Measurements from ENCODE around the gene UAP1. TPM values are rescaled to one million over a fixed set of nuclear protein-coding genes. Genes with fewer than 3 reads are reported as not detected.

The UAP1 gene

DNA sequence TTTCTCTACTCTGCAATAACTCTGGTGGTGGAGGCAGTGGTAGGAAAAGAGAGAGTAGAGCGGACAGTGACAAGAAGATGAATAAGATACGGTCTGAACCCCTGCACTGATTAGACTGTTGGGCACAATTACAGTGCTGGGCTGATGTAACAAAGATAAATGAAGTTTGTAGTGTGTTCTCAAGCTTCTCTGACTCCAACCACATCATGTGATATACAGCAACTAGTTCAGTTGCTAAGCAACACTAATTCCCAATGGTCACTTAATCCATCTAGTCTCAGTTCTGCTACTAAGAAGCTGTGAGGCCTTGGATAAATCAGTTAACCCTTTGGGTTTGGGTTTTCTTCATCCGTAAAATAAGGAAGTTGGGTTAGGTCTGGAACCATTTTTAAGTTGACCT is 88.1 kb downstream of the UAP1 start:
- no peak for DNase-seq
- Histone ChIP-seq H3K79me2 (ENCODE audit: control insufficient read depth, insufficient read depth, low read length) (no peaks in the 10 kb centered on the region), H3K4ac (ENCODE audit: low read depth, low read length) (no peak overlapping the region), H3K27ac (ENCODE audit: low read depth, low read length) (no peak overlapping the region), H4K5ac (ENCODE audit: low read length) (no peak overlapping the region), H2BK120ac (ENCODE audit: low read depth, low read length) (no peak overlapping the region), H2AK5ac (ENCODE audit: low read length) (no peak overlapping the region), H2BK5ac (ENCODE audit: low read length) (no peak overlapping the region), H3K79me1 (ENCODE audit: low read length) (no peaks in the 10 kb centered on the region), H3K4me3 (ENCODE audit: low read length) (no peak overlapping the region), H3K9ac (ENCODE audit: low read length) (no peak overlapping the region), H3K36me3 (ENCODE audit: control insufficient read depth, insufficient read depth, low read length) (no peaks in the 10 kb centered on the region), H3K18ac (ENCODE audit: low read length) (no peak overlapping the region), H4K8ac (ENCODE audit: low read depth, low read length) (no peak overlapping the region), H3K56ac (ENCODE audit: low read length) (no peak overlapping the region), H2BK15ac (replicated peaks; ENCODE audit: low read depth) (no peak overlapping the region), H3K27me3 (ENCODE audit: insufficient read depth, low read length, poor library complexity) (no peaks in the 10 kb centered on the region), H3K4me2 (ENCODE audit: low read length) (no peak overlapping the region), H3K23ac (ENCODE audit: low read length) (no peak overlapping the region), H3K4me1 (ENCODE audit: control insufficient read depth, low read depth, low read length) (no peaks in the 10 kb centered on the region)
- no CpG with 5 or more reads among the region's 3 CpGs for WGBS (ENCODE audit: extremely low coverage, insufficient coverage, low lambda C conversion rate)

Small RNAs within 50 kb of the gene (small RNA-seq; reads per million reads assigned to genes)
- gene UQCRBP2 (ENCODE audit: insufficient read depth), result not detected

Data from mesendoderm (in vitro differentiated cells).